Cardiac muscle cell (in vitro differentiated cells and primary cell): Measurements from ENCODE around the gene MED12L. TPM values are rescaled to one million over a fixed set of nuclear protein-coding genes. Genes with fewer than 3 reads are reported as not detected.

Source experiments
- DNase-seq, 2 donors: peaks; one replicate each; pipeline versions ENCODE4 v3.0.0 to v3.0.0-alpha.2; 2010 to 2017; ENCODE audit warnings: low read depth in 1 of 2, low spot score in 1 of 2
- H3K27ac ChIP-seq: fragments of 200-600 bp; sonication (generic); 2 replicates; pipeline ENCODE4 v1.5.1; 2016
- H3K27me3 ChIP-seq: fragments of 200-600 bp; sonication (generic); 2 replicates; pipeline ENCODE4 v1.6.0; 2016; ENCODE audit warnings: control low read depth
- H3K36me3 ChIP-seq: fragments of 200-600 bp; sonication (generic); 2 replicates; pipeline ENCODE4 v1.5.1; 2016; ENCODE audit warnings: control low read depth
- H3K4me1 ChIP-seq: fragments of 200-600 bp; sonication (generic); 2 replicates; pipeline ENCODE4 v1.8.1; 2017; ENCODE audit warnings: low read depth, mild to moderate bottlenecking, mixed run types
- H3K4me3 ChIP-seq: fragments of 200-600 bp; sonication (generic); 2 replicates; pipeline ENCODE4 v1.5.1; 2016; ENCODE audit warnings: mild to moderate bottlenecking
- H3K9me3 ChIP-seq: fragments of 200-600 bp; sonication (generic); 2 replicates; pipeline ENCODE4 v1.5.1; 2017; ENCODE audit warnings: low read depth, mild to moderate bottlenecking, control low read depth
- polyA plus RNA-seq: library from polyadenylated mRNA; unstranded; fragments of >200 nt; fragmentation: Nextera tagmentation; extraction: Ambion mirVana; gene quantifications from 2 replicates; pipeline ENCODE4 v1.2.1, GENCODE V29; 2016
- total RNA-seq: library from RNA; depleted of rRNA; stranded (reverse); fragments of >200 nt; gene quantifications from 2 replicates; pipeline ENCODE4 v1.2.3, GENCODE V29; 2016
- TF ChIP-seq, protein P1 (sequence below): IDR thresholded peaks from 2 replicates; pipeline ENCODE4 v1.5.1; 2012; ENCODE audit warnings: low read depth, mild to moderate bottlenecking, low read length

Gene MED12L
- total and polyA plus RNA-seq, 2 experiments from 2014 or later: 1.9 to 6.9 TPM

DNA sequence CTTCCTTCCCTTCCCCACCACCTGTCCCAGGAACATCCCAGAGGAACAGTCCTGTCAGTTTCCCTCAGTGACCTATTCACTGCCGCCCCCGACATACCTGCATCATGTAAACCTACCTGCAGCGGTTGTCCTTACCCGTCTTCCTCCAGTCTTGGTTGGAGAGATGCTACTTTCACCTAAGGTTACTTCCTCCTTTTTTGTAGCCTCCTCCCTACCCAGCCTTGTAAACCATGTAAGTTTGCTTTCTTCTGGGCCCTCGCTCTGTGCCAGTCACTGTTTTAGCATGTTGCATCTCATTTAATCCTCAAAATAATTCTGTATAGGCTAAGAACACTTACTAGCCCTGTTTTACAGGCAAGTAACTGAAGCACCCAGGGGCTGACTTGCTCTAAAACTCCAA is 59.3 kb downstream of the MED12L start:
- Histone ChIP-seq H3K4me3 (no peak overlapping the region), H3K9me3 (no peaks in the 10 kb centered on the region), H3K4me1 (no peaks in the 10 kb centered on the region), H3K27me3 (no peaks in the 10 kb centered on the region), H3K27ac (no peak overlapping the region), H3K36me3 (no peaks in the 10 kb centered on the region)
- DNase-seq: no peak
- TF ChIP-seq, protein P1, sequence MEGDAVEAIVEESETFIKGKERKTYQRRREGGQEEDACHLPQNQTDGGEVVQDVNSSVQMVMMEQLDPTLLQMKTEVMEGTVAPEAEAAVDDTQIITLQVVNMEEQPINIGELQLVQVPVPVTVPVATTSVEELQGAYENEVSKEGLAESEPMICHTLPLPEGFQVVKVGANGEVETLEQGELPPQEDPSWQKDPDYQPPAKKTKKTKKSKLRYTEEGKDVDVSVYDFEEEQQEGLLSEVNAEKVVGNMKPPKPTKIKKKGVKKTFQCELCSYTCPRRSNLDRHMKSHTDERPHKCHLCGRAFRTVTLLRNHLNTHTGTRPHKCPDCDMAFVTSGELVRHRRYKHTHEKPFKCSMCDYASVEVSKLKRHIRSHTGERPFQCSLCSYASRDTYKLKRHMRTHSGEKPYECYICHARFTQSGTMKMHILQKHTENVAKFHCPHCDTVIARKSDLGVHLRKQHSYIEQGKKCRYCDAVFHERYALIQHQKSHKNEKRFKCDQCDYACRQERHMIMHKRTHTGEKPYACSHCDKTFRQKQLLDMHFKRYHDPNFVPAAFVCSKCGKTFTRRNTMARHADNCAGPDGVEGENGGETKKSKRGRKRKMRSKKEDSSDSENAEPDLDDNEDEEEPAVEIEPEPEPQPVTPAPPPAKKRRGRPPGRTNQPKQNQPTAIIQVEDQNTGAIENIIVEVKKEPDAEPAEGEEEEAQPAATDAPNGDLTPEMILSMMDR: no peak

DNA sequence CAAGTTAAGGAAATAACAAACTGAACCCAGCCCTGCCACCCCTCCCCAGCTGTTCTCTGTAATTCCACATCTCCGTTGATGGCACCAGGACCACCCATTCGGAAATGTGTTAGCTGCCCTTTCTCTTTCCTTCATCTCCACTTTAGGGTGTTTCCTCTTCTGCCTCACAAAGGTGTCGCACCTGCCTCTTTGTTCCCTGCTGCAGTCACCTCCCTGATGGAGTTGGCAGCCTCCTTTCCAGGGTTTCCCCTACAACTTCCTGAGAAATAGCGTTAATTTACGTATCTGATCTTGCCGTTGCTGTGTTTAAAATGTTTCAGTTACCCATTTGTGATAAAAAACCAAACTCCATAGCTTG is 60.2 kb downstream of the MED12L start:
- H3K4me1 ChIP-seq: no peaks in the 10 kb centered on the region
- TF ChIP-seq, protein P1: no peak
- no peak overlapping the region for H3K27ac ChIP-seq
- no peak overlapping the region for H3K4me3 ChIP-seq
- no peaks in the 10 kb centered on the region for H3K36me3 ChIP-seq
- H3K9me3 ChIP-seq: no peaks in the 10 kb centered on the region
- H3K27me3 ChIP-seq: no peaks in the 10 kb centered on the region
- no peak for DNase-seq

DNA sequence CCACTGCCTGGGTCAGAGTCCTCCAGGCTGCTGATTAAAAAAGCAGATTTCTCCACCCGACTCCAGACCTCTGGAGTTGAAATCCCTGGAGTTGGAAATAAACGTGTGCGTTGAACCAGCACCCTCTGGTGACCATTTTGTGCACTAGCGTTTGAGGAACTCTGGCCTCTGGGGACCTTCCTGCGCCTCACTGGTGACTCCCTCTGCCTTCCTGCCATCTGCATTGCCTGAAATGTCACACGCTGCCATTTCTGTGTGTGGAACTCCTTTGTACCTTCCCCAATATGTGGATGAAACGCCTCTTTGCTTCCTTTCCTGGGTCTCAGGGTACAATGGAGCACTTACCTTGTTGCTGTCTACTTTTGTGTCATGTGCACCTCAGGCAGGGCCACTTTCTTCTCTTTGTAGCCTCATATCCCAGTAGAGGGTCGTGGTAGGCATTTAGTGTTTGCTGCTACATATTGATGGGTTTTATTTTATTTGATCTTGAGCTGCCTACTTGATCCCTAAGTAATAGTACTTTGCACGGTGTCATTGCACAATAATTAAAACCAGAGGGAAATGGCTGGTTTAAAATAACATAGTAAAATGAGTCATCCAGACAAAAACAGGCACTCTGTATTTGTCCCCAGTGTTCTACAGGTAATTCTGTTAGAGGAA is 60.7 kb downstream of the MED12L start:
- Histone ChIP-seq H3K4me1 (no peaks in the 10 kb centered on the region), H3K36me3 (no peaks in the 10 kb centered on the region), H3K27me3 (no peaks in the 10 kb centered on the region), H3K4me3 (no peak overlapping the region), H3K9me3 (no peaks in the 10 kb centered on the region), H3K27ac (no peak overlapping the region)
- DNase-seq: peak; percentile 82 to 89
- TF ChIP-seq, protein P1: peak; percentile 91

DNA sequence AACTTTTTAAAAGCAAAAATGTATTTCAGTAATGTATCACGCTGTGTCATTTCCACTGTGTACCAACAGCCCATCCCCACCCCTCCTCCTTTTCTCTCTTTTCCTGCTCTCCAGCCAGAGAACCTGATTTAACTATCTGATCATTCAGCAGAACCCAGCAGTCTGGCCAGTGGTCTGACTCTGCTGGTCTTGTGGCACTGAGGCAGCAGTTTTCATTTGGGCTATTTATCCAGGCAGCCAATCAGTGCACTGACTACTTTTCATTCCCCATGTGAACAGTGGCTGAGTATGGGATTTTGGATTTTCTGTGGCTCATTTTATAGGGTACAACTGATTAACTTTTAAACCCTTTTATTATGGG is 61.2 kb downstream of the MED12L start:
- Histone ChIP-seq H3K4me3 (no peak overlapping the region), H3K36me3 (no peaks in the 10 kb centered on the region), H3K27ac (no peak overlapping the region), H3K9me3 (no peaks in the 10 kb centered on the region), H3K4me1 (no peaks in the 10 kb centered on the region), H3K27me3 (no peaks in the 10 kb centered on the region)
- DNase-seq: no peak
- TF ChIP-seq, protein P1: no peak

DNA sequence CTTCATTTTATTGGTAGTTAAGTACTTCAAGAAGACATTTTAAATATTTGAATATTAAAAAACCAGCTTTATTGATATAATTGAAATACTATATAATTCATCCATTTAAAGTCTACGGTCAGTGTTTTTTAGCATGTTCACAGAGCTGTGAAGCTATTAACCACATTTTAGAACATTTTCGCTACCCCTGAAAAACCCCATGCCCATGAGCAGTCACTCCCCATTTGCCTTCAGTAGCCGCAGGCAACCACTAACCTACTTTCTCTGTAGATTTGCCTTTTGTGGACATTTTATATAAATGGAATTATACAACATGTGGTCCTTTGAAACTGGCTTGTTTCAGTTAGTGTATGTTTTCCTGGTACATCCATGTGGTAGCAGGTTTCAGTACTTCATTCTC is 61.8 kb downstream of the MED12L start:
- H3K9me3 ChIP-seq: no peaks in the 10 kb centered on the region
- TF ChIP-seq, protein P1: no peak

More for the DNA sequence above, 61.8 kb downstream of the MED12L start:
- no peak overlapping the region for H3K4me3 ChIP-seq
- no peaks in the 10 kb centered on the region for H3K27me3 ChIP-seq
- no peaks in the 10 kb centered on the region for H3K36me3 ChIP-seq
- H3K4me1 ChIP-seq: no peaks in the 10 kb centered on the region
- DNase-seq: no peak
- no peak overlapping the region for H3K27ac ChIP-seq
